Heart right ventricle (tissue), 16 donors: ENCODE data around the gene ALPK3. TPM values are rescaled to one million over a fixed set of nuclear protein-coding genes. Genes with fewer than 3 reads are reported as not detected.
A peak's percentile ranks its signal among the peaks of the same experiment; 100 is the strongest.
"Not testable (repeated sequence)": the region's sequence is repeated elsewhere in the genome, so short reads cannot be mapped to it uniquely, and the experiment has no call there.

Experiments
- ATAC-seq, 8 donors: fragments of 200-7000 bp; cut with Tn5 transposase; one replicate each; pipeline ENCODE4 v1.9.1; 2020; ENCODE audit warnings: mild to moderate bottlenecking in 8 of 8, moderate library complexity in 8 of 8, moderate number of reproducible peaks in 1 of 8
- DNase-seq, 2 donors: peaks; one replicate each; pipeline ENCODE4 v3.0.0-alpha.2; 2020
- H3K27ac ChIP-seq, 10 donors: fragments of 200-600 bp; sonication (generic) in 2 of 10; one replicate each; pipeline versions ENCODE4 v1.5.0 to v1.8.0; 2020 to 2022; ENCODE audit warnings: mild to moderate bottlenecking in 3 of 10
- H3K27me3 ChIP-seq, 7 donors: fragments of 200-600 bp; one replicate each; pipeline ENCODE4 v1.8.0; 2021 to 2022; ENCODE audit warnings: mild to moderate bottlenecking in 2 of 7
- H3K36me3 ChIP-seq, 9 donors: fragments of 200-600 bp; sonication (generic) in 1 of 9; one replicate each; pipeline versions ENCODE4 v1.5.0 to v1.8.0; 2020 to 2022; ENCODE audit warnings: mild to moderate bottlenecking in 2 of 9
- H3K4me1 ChIP-seq, 9 donors: fragments of 200-600 bp; sonication (generic) in 1 of 9; one replicate each; pipeline versions ENCODE4 v1.5.0 to v1.8.0; 2020 to 2022; ENCODE audit warnings: mild to moderate bottlenecking in 4 of 9
- H3K4me3 ChIP-seq, 10 donors: fragments of 200-600 bp; sonication (generic) in 2 of 10; one replicate each; pipeline versions ENCODE4 v1.5.0 to v1.8.0; 2020 to 2022; ENCODE audit warnings: mild to moderate bottlenecking in 7 of 10, moderate library complexity in 2 of 10
- H3K9me3 ChIP-seq, 11 donors: fragments of 200-600 bp in 10 of 11; sonication (generic) in 2 of 11; one replicate each; pipeline versions ENCODE4 v1.5.0 to v1.8.0; 2013 to 2022; ENCODE audit warnings: mild to moderate bottlenecking in 2 of 11, control low read depth in 1 of 11, moderate library complexity in 1 of 11
- WGBS, 2 donors: extraction: QIAGEN DNeasy Blood & Tissue Kit; methylation state at CpG; one replicate each; pipeline ENCODE4 v1.1.7; 2013; ENCODE audit warnings: inconsistent platforms in 1 of 2; 5-methylcytosine and 5-hydroxymethylcytosine counted together
- intact Hi-C, 10 donors: fragments of 100-400 bp; cut with DNase I; formaldehyde crosslinking; loops; one replicate each; pipeline versions ENCODE4 v1.11.1 to v1.14.2; 2022
- polyA plus RNA-seq, 2 donors: library from polyadenylated mRNA; stranded (reverse); fragments of 200-250 nt; gene quantifications; one replicate each; pipeline ENCODE4 v1.2.3, GENCODE V29; 2013
- total RNA-seq, 10 donors: library from RNA; stranded (reverse); fragmentation: NEBNext Ultra II Directional in 3 of 10; extraction: Animal tissue kit (Norgen Biotek cat#: 25700) in 3 of 10; gene quantifications; one replicate each; pipeline versions ENCODE4 v1.2.1 to v1.2.4, GENCODE V29; 2021 to 2023
- TF ChIP-seq, protein P1 (sequence below), 9 donors: fragments of 200-600 bp; sonication (generic) in 2 of 9; IDR thresholded peaks; one replicate each; pipeline versions ENCODE4 v1.5.0 to v1.8.0; 2021 to 2022; ENCODE audit warnings: antibody characterized with exemption in 9 of 9, mild to moderate bottlenecking in 5 of 9, moderate library complexity in 1 of 9
- donor health status: Arrhythmogenic right ventricular cardiomyopathy.
- donor health status: ischemic (EF 13 %, LVEDD 7.1; RV severe dilation, severe dysfunction).
- donor health status: healthy with polysubstance abuse.
- donor health status: DM: no; HTN: yes; CAD: no.
- donor health status: DM: no; HTN: no; CAD: no.
- donor health status: ischemic (EF 25% LVEDD 6.9; RV normal size, moderate dysfunction).
- donor health status: ischemic (EF 25% LVEDD 5.7; RV mildly dilated, moderate dysfunction).
- donor health status: healthy.
- donor health status: DM: yes; HTN: yes; CAD: no.
- donor health status: Ischemic cardiomyopathy.
- donor health status: ischemic (EF 35%, LVEDD 5.7; RV mildly dilated, moderate dysfunction).
- donor health status: nonischemic (EF 11% LVEDD 7.7; RV severe dilation, severe dysfunction).
- donor health status: DM: yes; HTN: yes; CAD: no.
- donor health status: PGD.
- donor health status: ischemic (EF 29% LVEDD 5.4; RV normal size, mild dysfunction).
- donor health status: nonischemic (EF 23%, LVEDD 6.1; RV moderate dilation, normal function).

Gene ALPK3
- total and polyA plus RNA-seq, 12 donors, result 35.1 to 268 (median 162) TPM

DNA sequence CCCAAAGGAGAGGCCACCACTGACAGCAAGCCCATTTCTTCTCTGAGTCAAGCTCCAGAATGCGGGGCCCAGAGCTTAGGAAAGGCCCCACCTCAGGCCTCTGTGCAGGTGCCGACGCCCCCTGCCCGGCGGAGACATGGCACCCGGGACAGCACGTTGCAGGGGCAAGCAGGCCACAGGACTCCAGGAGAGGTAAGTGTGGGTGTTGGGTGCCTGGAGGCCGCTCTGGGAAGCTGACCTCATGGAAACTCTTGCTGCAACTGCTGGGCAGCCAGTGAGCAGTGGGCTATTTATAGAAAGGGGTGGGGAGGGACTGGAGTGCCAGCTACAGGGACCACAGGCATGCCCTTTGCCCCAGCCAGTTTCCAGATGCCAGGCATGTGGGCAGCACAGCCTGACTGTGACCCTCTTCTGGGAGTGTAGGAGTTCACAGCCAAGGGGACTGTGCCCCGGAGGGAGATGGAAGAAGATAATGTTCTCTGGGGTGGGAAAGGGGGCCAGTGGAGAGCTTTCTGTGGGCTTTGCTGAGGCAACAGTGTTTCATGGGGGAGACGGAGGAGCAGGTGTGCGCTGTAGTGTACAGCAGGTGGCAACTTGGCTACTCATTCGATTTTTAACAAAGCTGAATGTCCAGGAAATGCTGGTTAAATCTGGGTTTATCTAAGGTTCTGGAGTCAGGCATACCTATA lies 23.7 kb downstream of the ALPK3 start:
- intact Hi-C loops, result loop anchor here in 1 of 10 donors (5.0 kb wide), 1 partner anchor 86 kb away; no protein-coding TSS in a partner anchor
- peak; percentile 73 to 85 for DNase-seq
- WGBS, 2 donors, result 45 to 59% methylated on average over 12 of the region's 12 CpGs
- peaks cover 20 to 85% (median 67%) of the 10 kb centered on the region in 9 donors for H3K4me1 ChIP-seq
- peaks cover 0 to 38% (median 11%) of the 10 kb centered on the region in 9 donors for H3K36me3 ChIP-seq
- H3K27me3 ChIP-seq, result no peaks in the 10 kb centered on the region
- TF ChIP-seq, protein P1, sequence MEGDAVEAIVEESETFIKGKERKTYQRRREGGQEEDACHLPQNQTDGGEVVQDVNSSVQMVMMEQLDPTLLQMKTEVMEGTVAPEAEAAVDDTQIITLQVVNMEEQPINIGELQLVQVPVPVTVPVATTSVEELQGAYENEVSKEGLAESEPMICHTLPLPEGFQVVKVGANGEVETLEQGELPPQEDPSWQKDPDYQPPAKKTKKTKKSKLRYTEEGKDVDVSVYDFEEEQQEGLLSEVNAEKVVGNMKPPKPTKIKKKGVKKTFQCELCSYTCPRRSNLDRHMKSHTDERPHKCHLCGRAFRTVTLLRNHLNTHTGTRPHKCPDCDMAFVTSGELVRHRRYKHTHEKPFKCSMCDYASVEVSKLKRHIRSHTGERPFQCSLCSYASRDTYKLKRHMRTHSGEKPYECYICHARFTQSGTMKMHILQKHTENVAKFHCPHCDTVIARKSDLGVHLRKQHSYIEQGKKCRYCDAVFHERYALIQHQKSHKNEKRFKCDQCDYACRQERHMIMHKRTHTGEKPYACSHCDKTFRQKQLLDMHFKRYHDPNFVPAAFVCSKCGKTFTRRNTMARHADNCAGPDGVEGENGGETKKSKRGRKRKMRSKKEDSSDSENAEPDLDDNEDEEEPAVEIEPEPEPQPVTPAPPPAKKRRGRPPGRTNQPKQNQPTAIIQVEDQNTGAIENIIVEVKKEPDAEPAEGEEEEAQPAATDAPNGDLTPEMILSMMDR (IDR thresholded peaks at IDR 0.05), result no peak
- peak overlapping the region in 2 of 10 donors; percentile 7 to 15 for H3K4me3 ChIP-seq
- no peaks in the 10 kb centered on the region for H3K9me3 ChIP-seq
- peak overlapping the region; percentile 84 to 99 (median 96) for H3K27ac ChIP-seq
- peak; percentile 81 to 91 (median 84) for ATAC-seq

DNA sequence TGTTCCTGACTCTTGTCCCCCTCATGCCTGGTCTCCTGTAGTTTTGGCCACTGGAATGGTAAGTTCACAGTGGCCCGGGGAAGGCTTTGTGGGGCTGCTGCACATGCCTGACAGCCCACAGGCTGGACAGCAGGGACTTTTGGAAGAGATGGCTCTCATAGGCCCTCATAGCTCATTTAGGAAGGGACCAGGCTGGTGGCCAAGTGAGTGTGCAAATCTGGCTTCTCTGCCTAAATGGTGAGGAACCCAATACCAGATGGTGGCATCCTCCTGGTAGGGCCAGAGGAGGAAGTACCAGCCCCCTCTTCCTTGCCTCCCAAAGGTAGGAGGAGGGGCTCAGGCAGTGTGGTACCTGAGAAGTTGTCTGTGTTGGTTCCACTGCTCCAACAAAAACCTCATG lies 25.6 kb downstream of the ALPK3 start:
- ATAC-seq (no peak), DNase-seq (no peak)
- 63 to 82% methylated on average over 1 of the region's 1 CpG for WGBS, 2 donors
- Histone ChIP-seq H3K36me3 (peaks cover 0 to 42% (median 11%) of the 10 kb centered on the region in 9 donors), H3K27me3 (no peaks in the 10 kb centered on the region), H3K27ac (peak overlapping the region in 8 of 10 donors; percentile 48 to 99 (median 96)), H3K9me3 (peaks cover 0 to 13% (median 0%) of the 10 kb centered on the region in 11 donors), H3K4me3 (no peak overlapping the region), H3K4me1 (peaks cover 17 to 73% (median 48%) of the 10 kb centered on the region in 9 donors)
- intact Hi-C loops, result loop anchor here in 1 of 10 donors (5.0 kb wide), 1 partner anchor 85 kb away; no protein-coding TSS in a partner anchor
- TF ChIP-seq, protein P1 (IDR thresholded peaks at IDR 0.05), result no peak

DNA sequence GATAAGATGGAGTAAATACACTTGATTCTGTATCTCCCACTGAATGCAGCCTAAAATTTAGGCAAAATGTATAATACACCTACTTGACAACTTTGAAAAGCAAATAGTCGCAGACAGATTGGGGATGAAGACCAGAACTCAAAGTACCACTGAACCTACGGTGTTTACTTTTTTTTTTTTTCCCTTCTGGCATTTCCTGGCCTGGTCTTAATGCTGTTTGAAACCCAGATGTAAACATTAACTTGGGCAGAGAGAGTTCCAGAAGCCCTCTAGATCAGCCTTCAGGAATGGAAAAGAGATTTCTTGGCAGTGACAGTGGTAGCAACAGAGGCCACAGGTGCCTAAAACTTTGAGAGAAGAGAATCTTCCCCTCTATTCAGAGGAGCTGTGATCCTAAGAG lies 27.8 kb downstream of the ALPK3 start:
- peaks cover 0 to 28% (median 5%) of the 10 kb centered on the region in 9 donors for H3K36me3 ChIP-seq
- 66 to 69% methylated on average over 2 of the region's 2 CpGs for WGBS, 2 donors
- DNase-seq (no peak), ATAC-seq (no peak)
- TF ChIP-seq, protein P1 (IDR thresholded peaks at IDR 0.05), result no peak
- intact Hi-C loops, result loop anchor here in 7 of 10 donors (2.0 to 5.0 kb wide), 2 partner anchors 82 to 84 kb away; no protein-coding TSS in a partner anchor
- H3K27ac ChIP-seq, result peak overlapping the region in 8 of 10 donors; percentile 25 to 98 (median 70)
- peaks cover 0 to 15% (median 0%) of the 10 kb centered on the region in 11 donors for H3K9me3 ChIP-seq
- H3K4me3 ChIP-seq, result no peak overlapping the region
- peaks cover 6 to 51% (median 30%) of the 10 kb centered on the region in 9 donors for H3K4me1 ChIP-seq
- H3K27me3 ChIP-seq, result no peaks in the 10 kb centered on the region

DNA sequence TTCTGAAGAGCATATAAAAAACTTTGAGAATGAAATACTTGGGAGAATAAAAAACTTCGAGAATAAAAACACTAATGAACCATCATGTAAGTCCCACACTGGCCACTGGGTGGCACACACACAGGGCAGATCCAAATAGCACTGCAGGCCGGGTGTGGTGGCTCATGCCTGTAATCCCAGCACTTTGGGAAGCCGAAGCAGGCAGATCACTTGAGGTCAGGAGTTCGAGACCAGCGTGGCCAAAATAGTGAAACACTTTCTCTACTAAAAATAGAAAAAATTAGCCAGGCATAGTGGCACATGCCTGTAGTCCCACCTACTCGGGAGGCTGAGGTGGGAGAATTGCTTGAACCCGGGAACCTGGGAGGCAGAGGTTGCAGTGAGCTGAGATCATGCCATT lies 28.5 kb downstream of the ALPK3 start:
- TF ChIP-seq, protein P1 (IDR thresholded peaks at IDR 0.05), result peak; percentile 69 to 85 (median 78)
- H3K9me3 ChIP-seq, result peaks cover 0 to 15% (median 0%) of the 10 kb centered on the region in 11 donors
- intact Hi-C loops, result loop anchor here in 6 of 10 donors (2.0 to 5.0 kb wide), 2 partner anchors 82 to 83 kb away; no protein-coding TSS in a partner anchor
- H3K4me1 ChIP-seq, result peaks cover under 1 to 44% (median 24%) of the 10 kb centered on the region in 9 donors
- not testable (repeated sequence) for H3K27me3 ChIP-seq, H3K4me3 ChIP-seq
- DNase-seq (peak; percentile 67 to 74), ATAC-seq (peak in 3 of 8 donors; percentile 29 to 48 (median 35))
- peak overlapping the region in 8 of 10 donors; percentile 18 to 98 (median 70) for H3K27ac ChIP-seq
- H3K36me3 ChIP-seq, result peaks cover 0 to 22% (median 0%) of the 10 kb centered on the region in 9 donors
- 52 to 53% methylated on average over 7 of the region's 7 CpGs for WGBS, 2 donors
